Memory B cell (primary cell): ENCODE data around the gene KIDINS220.

ENCODE experiments used
- ATAC-seq: fragments of 150-1000 bp; cut with Tn5 transposase; 2 replicates; pipeline ENCODE4 v1.10.0; 2021; ENCODE audit warnings: low read depth, mild to moderate bottlenecking, moderate library complexity
- DNase-seq, 2 donors: peaks; one replicate each; pipeline ENCODE4 v3.0.0; 2022; ENCODE audit warnings: low spot score in 2 of 2
- H3K27ac Mint-ChIP-seq: one replicate; pipeline ENCODE4 v1.8.0; 2022; ENCODE audit warnings: mild to moderate bottlenecking, moderate library complexity, mixed read lengths
- H3K27me3 Mint-ChIP-seq: one replicate; pipeline ENCODE4 v1.8.0; 2022; ENCODE audit warnings: mixed read lengths
- H3K36me3 Mint-ChIP-seq: one replicate; pipeline ENCODE4 v1.8.0; 2022; ENCODE audit warnings: mild to moderate bottlenecking, mixed read lengths
- H3K4me1 Mint-ChIP-seq: one replicate; pipeline ENCODE4 v1.8.0; 2022; ENCODE audit warnings: mixed read lengths
- H3K4me3 Mint-ChIP-seq: one replicate; pipeline ENCODE4 v1.8.0; 2022; ENCODE audit warnings: mild to moderate bottlenecking, moderate library complexity, mixed read lengths
- H3K9me3 Mint-ChIP-seq: one replicate; pipeline ENCODE4 v1.8.0; 2022; ENCODE audit warnings: mixed read lengths

Gene KIDINS220

DNA sequence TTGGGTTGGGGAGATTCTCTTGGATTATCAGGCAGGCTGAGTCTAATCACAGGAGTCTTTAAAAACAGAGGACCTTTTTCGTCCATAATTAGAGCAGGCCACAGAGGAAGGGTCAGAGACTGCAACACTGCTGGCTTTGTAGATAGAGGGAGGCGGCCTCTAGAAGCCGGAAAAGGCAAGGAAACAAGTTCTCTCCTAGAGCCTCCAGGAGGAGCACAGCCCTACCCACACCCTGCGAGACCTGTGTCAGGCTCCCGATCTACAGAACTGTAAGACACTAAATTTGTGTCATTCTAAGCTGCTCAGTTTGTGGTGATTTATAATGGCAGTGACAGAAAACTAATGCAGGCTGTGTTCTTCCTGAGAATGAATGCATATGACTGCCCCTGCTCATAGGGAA is 140.2 kb downstream of the KIDINS220 start:
- peaks cover 7% of the 10 kb centered on the region for H3K27me3 Mint-ChIP-seq
- DNase-seq (no peak), ATAC-seq (no peak)
- no peaks in the 10 kb centered on the region for H3K36me3 Mint-ChIP-seq
- no peak overlapping the region for H3K4me3 Mint-ChIP-seq
- no peaks in the 10 kb centered on the region for H3K4me1 Mint-ChIP-seq
- no peak overlapping the region for H3K27ac Mint-ChIP-seq
- H3K9me3 Mint-ChIP-seq: peaks cover 3% of the 10 kb centered on the region

GRCh38 chr2:8694737-8695136 is 142.7 kb downstream of the KIDINS220 start:
- H3K27ac Mint-ChIP-seq: no peak overlapping the region
- no peak overlapping the region for H3K4me3 Mint-ChIP-seq
- peaks cover 3% of the 10 kb centered on the region for H3K9me3 Mint-ChIP-seq
- no peaks in the 10 kb centered on the region for H3K36me3 Mint-ChIP-seq
- no peak for DNase-seq
- H3K4me1 Mint-ChIP-seq: no peaks in the 10 kb centered on the region
- no peak for ATAC-seq
- peaks cover 13% of the 10 kb centered on the region for H3K27me3 Mint-ChIP-seq

DNA sequence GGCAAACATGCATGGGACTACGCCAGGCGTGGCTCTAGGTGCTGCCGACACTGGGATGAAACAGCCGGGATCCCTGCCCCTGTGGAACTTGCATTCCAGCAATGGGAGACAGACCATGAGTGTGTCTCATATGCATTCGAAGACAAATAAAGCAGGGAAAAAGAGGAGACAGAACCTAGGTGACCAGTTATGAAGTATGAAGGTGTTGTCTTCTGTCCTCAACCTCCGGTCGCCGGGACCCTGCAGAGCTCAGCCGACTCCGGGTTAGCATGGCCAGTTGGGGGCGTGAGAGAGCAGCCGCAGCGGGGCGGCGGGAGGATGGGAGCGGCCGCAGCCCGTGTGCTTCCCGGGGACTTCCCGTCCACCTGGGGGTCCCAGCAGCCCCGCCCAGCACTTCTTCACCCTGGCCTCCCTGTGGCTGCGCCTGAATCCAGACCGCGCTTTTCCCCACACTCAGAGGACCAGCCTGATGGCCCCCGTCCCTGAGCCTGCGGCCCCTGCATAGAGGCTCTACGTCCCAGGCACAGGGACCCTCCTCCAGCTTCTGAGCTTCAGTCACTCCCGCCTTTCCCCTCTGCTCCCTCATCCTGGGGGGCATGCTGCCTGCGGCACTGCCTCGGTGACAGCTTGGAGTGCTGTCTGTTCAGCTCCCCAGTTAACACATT is 144.1 kb downstream of the KIDINS220 start:
- Mint-ChIP-seq H3K4me3 (no peak overlapping the region), H3K4me1 (no peaks in the 10 kb centered on the region), H3K36me3 (no peaks in the 10 kb centered on the region), H3K27me3 (peaks cover 13% of the 10 kb centered on the region), H3K27ac (no peak overlapping the region), H3K9me3 (peaks cover 3% of the 10 kb centered on the region)
- DNase-seq: no peak
- no peak for ATAC-seq

DNA sequence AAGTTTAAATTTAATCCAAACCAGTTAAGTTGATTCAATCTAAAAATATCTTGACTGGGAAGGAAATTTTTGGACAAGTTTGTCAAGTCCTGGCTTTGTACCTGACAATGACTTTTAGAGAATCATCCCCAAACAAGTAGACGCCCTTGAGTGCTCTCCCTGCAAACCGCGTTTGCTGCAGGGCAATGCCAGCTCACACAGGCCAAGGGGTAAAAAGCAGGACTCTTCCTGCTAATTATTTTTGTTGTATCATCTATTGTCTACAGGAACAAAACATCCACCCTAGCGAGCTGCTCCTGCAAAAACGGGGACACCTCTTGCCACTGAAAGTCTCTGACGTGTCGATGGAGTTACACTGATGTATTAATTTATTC is 144.6 kb downstream of the KIDINS220 start:
- DNase-seq (no peak), ATAC-seq (no peak)
- peaks cover 13% of the 10 kb centered on the region for H3K27me3 Mint-ChIP-seq
- H3K27ac Mint-ChIP-seq: no peak overlapping the region
- H3K4me3 Mint-ChIP-seq: no peak overlapping the region
- no peaks in the 10 kb centered on the region for H3K36me3 Mint-ChIP-seq
- peaks cover 2% of the 10 kb centered on the region for H3K9me3 Mint-ChIP-seq
- no peaks in the 10 kb centered on the region for H3K4me1 Mint-ChIP-seq

GRCh38 chr2:8691859-8692437 is 145.5 kb downstream of the KIDINS220 start:
- Mint-ChIP-seq H3K9me3 (no peaks in the 10 kb centered on the region), H3K27ac (no peak overlapping the region), H3K36me3 (no peaks in the 10 kb centered on the region), H3K27me3 (peaks cover 15% of the 10 kb centered on the region), H3K4me3 (no peak overlapping the region), H3K4me1 (no peaks in the 10 kb centered on the region)
- ATAC-seq (no peak), DNase-seq (no peak)

- ATAC-seq (peak; percentile 39), DNase-seq (peak; percentile 84 to 92)
- peaks cover 27% of the 10 kb centered on the region for H3K27me3 Mint-ChIP-seq
- no peaks in the 10 kb centered on the region for H3K36me3 Mint-ChIP-seq
- no peaks in the 10 kb centered on the region for H3K9me3 Mint-ChIP-seq
- H3K4me1 Mint-ChIP-seq: peaks cover 20% of the 10 kb centered on the region
- no peak overlapping the region for H3K4me3 Mint-ChIP-seq
- H3K27ac Mint-ChIP-seq: no peak overlapping the region
Measured at GRCh38 chr2:8685697-8686358, 151.6 kb downstream of the KIDINS220 start.

DNA sequence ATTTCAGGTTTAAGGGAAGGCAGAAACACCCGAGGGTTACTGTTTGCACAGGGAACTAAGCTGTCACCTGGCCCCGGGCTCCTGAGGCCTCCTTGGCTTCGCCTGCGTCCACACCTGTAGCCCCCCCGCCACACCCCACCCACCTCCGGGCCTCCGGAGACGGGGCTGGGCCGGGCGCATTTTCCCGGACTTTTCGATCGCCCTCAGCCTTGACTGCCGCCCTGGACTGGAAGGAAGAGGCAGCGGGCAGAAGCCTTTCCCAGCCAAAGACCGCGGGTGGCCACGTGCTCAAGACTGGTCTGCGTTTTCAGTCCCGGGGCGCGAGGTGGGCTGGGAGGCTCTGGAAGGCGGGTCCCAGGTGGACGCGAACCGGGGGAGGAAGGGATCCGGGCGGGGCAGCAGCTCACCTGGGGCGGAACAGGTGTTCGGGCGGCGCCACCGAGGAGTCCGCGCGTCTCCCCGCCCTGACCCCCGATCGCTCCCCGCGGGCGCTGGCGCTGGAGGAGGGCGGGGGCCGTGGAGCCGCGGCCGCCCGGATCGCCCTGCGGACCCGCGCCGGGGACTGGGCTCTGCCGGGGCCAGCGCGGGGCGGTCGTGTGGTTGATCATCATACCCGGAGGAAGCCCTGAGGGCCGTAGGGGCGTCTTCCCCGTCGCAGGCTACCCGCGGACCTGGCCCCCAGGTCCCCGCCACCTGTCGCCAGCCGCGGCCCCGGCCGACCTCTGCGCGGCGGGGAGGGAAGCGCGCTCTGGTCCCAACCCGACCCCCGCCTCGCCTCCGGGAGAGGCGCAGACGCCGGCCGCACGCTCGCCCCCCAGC is 152.3 kb downstream of the KIDINS220 start:
- peak in 1 of 2 donors; percentile 39 for DNase-seq

GRCh38 chr2:8684540-8684877 is 152.9 kb downstream of the KIDINS220 start:
- Mint-ChIP-seq H3K36me3 (no peaks in the 10 kb centered on the region), H3K27ac (peak overlapping the region; percentile 39), H3K4me3 (peak overlapping the region; percentile 70), H3K4me1 (peaks cover 23% of the 10 kb centered on the region), H3K9me3 (no peaks in the 10 kb centered on the region), H3K27me3 (peaks cover 30% of the 10 kb centered on the region)
- DNase-seq (no peak), ATAC-seq (no peak)

More for the DNA sequence above, 152.3 kb downstream of the KIDINS220 start:
- H3K9me3 Mint-ChIP-seq: no peaks in the 10 kb centered on the region
- no peaks in the 10 kb centered on the region for H3K36me3 Mint-ChIP-seq
- H3K27me3 Mint-ChIP-seq: peaks cover 27% of the 10 kb centered on the region
- H3K4me1 Mint-ChIP-seq: peaks cover 20% of the 10 kb centered on the region
- no peak for ATAC-seq
- peak overlapping the region; percentile 71 for H3K4me3 Mint-ChIP-seq
- H3K27ac Mint-ChIP-seq: peak overlapping the region; percentile 39

DNA sequence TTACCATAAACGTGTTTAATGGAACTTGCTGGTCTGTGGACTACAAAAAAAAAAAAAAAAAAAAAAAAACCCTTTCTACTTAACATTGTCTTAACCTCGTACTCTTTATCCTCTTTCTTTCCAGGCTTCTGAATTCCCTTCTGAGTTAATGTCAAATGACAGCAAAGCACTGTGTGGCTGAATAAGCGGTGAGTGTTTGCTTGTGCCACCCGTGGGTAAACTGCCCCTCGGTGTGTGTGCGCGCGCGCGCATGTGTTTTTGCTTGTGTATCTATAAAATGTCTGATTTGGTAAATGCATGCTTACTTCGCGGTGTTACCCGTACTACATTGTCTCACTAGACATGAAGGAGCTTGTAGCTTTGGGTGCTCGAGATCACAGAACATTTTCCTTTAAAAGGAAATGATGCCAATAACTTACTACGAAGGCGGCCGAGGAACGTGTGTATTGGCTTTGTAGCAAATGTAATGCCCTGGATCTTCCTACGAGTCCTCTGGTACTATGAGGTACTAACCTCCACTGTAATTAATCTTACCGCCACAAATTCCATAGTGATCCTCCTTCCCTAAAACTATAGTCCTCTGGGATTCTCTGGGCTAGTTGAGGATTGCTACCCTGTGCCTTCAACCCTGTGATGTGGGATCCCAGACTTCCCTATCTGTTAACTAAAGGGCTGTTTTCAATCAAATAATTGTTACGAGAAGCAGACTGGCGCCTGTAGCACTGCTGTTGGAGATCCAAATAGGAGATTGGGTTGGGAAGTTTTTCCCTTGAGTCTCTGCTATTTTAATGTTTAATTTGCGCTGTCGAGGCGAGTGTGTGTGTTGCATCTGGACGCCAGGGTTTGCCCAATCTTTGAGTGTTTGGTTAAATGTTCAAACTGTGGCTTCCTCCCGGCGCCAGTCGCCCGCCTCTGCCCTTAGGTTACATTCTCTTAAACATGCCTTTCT is 154.4 kb downstream of the KIDINS220 start:
- peaks cover 37% of the 10 kb centered on the region for H3K27me3 Mint-ChIP-seq
- no peaks in the 10 kb centered on the region for H3K36me3 Mint-ChIP-seq
- H3K4me1 Mint-ChIP-seq: peaks cover 26% of the 10 kb centered on the region
- H3K27ac Mint-ChIP-seq: peak overlapping the region; percentile 8
- ATAC-seq (no peak), DNase-seq (no peak)
- peak overlapping the region; percentile 84 for H3K4me3 Mint-ChIP-seq
- no peaks in the 10 kb centered on the region for H3K9me3 Mint-ChIP-seq

GRCh38 chr2:8681786-8682692 is 155.4 kb downstream of the KIDINS220 start, which contains the start of gene ID2:
Gene ID2, plus strand, starts transcription at chr2:8682056. Its CDS starts 110 bp downstream, at chr2:8682166.
- Mint-ChIP-seq H3K4me3 (peak within 1 kb of the TSS; percentile 84), H3K27me3 (peaks cover 38% of the 10 kb centered on the region), H3K27ac (peak within 1 kb of the TSS; percentile 47), H3K4me1 (peaks cover 30% of the 10 kb centered on the region), H3K36me3 (no peaks in the 10 kb centered on the region), H3K9me3 (no peaks in the 10 kb centered on the region)
- peak; percentile 68 to 76 for DNase-seq
- peak; percentile 79 for ATAC-seq

DNA sequence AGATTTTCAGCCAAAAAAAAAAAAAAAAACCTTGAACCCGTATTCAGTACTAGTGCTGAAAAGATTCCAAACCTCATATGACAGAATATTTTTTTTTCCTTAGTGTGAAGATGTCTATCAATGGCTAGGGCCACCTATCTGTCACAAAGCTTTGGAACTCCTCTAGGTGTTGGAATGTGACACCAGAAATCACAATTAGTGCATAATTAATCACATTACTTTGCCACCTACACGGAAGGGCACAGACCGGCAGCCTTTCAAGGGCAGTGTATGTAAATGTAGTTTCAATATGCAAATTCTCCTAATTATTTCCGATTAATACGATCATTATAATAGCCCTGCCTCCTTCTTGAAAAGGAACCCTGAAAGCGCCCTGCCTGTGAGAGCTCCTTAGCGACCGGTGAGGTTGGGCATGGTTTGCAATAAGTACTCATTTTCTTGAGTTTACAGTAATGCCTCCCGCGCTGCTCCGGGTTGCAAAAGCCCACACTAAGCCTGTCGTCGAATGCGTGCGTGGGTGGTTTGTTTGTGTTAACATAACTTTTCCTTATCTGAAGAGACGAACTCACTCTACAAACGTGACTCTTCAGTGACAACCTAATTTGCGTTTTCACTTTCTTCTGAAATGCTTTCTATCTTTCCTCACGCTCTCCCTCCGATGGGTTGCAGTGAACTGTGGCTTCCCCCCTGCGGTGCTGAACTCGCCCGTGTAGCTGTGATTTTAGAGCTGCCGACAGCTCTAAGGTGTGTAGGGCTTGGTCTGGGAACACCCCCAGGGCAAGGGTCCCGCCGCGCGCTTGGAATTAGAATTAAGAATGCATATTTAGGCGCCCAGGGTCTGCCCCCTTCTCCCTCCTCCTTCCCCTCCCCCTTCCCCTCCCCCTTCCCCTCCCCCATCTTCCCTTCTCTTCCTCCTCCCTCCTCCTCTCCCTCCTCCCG is 156.3 kb downstream of the KIDINS220 start:
- Mint-ChIP-seq H3K4me3 (peak overlapping the region; percentile 79), H3K36me3 (no peaks in the 10 kb centered on the region), H3K9me3 (no peaks in the 10 kb centered on the region), H3K4me1 (peaks cover 32% of the 10 kb centered on the region), H3K27me3 (peaks cover 39% of the 10 kb centered on the region), H3K27ac (peak overlapping the region; percentile 47)
- DNase-seq (peak in 1 of 2 donors; percentile 37), ATAC-seq (peak; percentile 21)
